GM12878 (cell line): Measurements from ENCODE around the gene NCAM1. TPM values are rescaled to one million over a fixed set of nuclear protein-coding genes. Genes with fewer than 3 reads are reported as not detected.

Experiments
- ATAC-seq: fragments of 200-7000 bp; cut with Tn5 transposase; 3 replicates; pipeline ENCODE4 v1.9.1; 2020; ENCODE audit warnings: mild to moderate bottlenecking, moderate library complexity
- BruUV-seq: library from RNA; stranded (reverse); fragments of 400-500 nt; replicated peaks from 2 replicates; lab custom pipeline; 2021; lab: Mats Ljungman, UMichigan
- CTCF ChIA-PET: fragments of 300-600 bp; sonication (Branson Sonifier 250); formaldehyde crosslinking; extraction: SDS; loops from one replicate; lab custom pipeline; 2021; ENCODE audit warnings: inconsistent platforms; lab: Yijun Ruan, JAX
- POLR2A ChIA-PET: fragments of 350-600 bp; formaldehyde crosslinking; extraction: SDS; loops from one replicate; lab custom pipeline; 2021; ENCODE audit warnings: inconsistent platforms; lab: Charles Lee
- RAD21 ChIA-PET: fragments of 300-600 bp; sonication (Branson Sonifier 250); formaldehyde crosslinking; loops from one replicate; lab custom pipeline; 2023; ENCODE audit warnings: antibody characterized with exemption; ENCODE audit not compliant: unreplicated experiment; lab: Charles Lee
- SMC1A ChIA-PET: fragments of 300-600 bp; sonication (Branson Sonifier 250); formaldehyde crosslinking; loops from one replicate; lab custom pipeline; 2023; ENCODE audit not compliant: unreplicated experiment, uncharacterized antibody; lab: Charles Lee
- DNase-seq: peaks from one replicate; pipeline ENCODE4 v3.0.0-alpha.2; 2011; ENCODE audit warnings: low read depth, low spot score
- FAIRE-seq: peaks from 3 replicates; lab custom pipeline; 2011; peaks lifted over from hg19 to GRCh38; lab: Jason Lieb, UNC
- H2AFZ ChIP-seq: 2 replicates; pipeline ENCODE4 v1.6.0; 2011; ENCODE audit warnings: low read depth, low read length, control low read depth; ENCODE audit not compliant: control insufficient read depth
- H3K27ac ChIP-seq: 2 replicates; pipeline ENCODE4 v1.5.1; 2011; ENCODE audit warnings: control low read depth; ENCODE audit not compliant: control insufficient read depth, insufficient read depth
- H3K27me3 ChIP-seq, 2 experiments: replicated peaks in 1 of 2; 2 replicates each; pipeline versions ENCODE4 v1.6.0 to v1.6.1; 2011; ENCODE audit warnings: low read length in 1 of 2; ENCODE audit not compliant: control insufficient read depth in 2 of 2, insufficient read depth in 2 of 2
- H3K36me3 ChIP-seq, 2 experiments: 2 replicates each; pipeline ENCODE4 v1.5.1; 2011; ENCODE audit warnings: low read length in 1 of 2; ENCODE audit not compliant: control insufficient read depth in 2 of 2, insufficient read depth in 2 of 2
- H3K4me1 ChIP-seq: 2 replicates; pipeline ENCODE4 v1.6.1; 2011; ENCODE audit warnings: mild to moderate bottlenecking, low read length, moderate library complexity, mixed read lengths; ENCODE audit not compliant: control insufficient read depth, insufficient read depth
- H3K4me2 ChIP-seq: 2 replicates; pipeline ENCODE4 v1.6.0; 2011; ENCODE audit warnings: control low read depth; ENCODE audit not compliant: control insufficient read depth, insufficient read depth
- H3K4me3 ChIP-seq: fragments of 200-600 bp; sonication (generic); 2 replicates; pipeline ENCODE4 v1.5.1; 2016
- H3K79me2 ChIP-seq: 2 replicates; pipeline ENCODE4 v1.6.0; 2011; ENCODE audit warnings: low read length; ENCODE audit not compliant: control insufficient read depth, insufficient read depth
- H3K9ac ChIP-seq: 2 replicates; pipeline ENCODE4 v1.8.0; 2011; ENCODE audit warnings: low read length, control low read depth, mixed read lengths; ENCODE audit not compliant: control insufficient read depth, insufficient read depth
- H3K9me3 ChIP-seq: replicated peaks from 3 replicates; pipeline ENCODE4 v1.5.1; 2011; ENCODE audit warnings: mild to moderate bottlenecking, low read length; ENCODE audit not compliant: control insufficient read depth, insufficient read depth
- H4K20me1 ChIP-seq: 2 replicates; pipeline ENCODE4 v1.6.0; 2011; ENCODE audit not compliant: control insufficient read depth, insufficient read depth
- ATF3 ChIP-seq: IDR thresholded peaks from 2 replicates; pipeline ENCODE4 v1.6.1; 2011; ENCODE audit warnings: low read depth, mild to moderate bottlenecking, low read length, moderate library complexity, borderline replicate concordance; ENCODE audit errors: extremely low read depth
- CBX3 ChIP-seq: fragments of 200-600 bp; sonication (generic); IDR thresholded peaks from 2 replicates; pipeline ENCODE4 v1.6.1; 2016; ENCODE audit warnings: low read depth, borderline replicate concordance
- EZH2 ChIP-seq: IDR thresholded peaks from 2 replicates; pipeline ENCODE4 v1.6.1; 2012; ENCODE audit warnings: low read depth, mild to moderate bottlenecking, control low read depth, inconsistent platforms, low read length, borderline replicate concordance; ENCODE audit not compliant: control insufficient read depth
- FOXK2 ChIP-seq: fragments of 450-650 bp; IDR thresholded peaks from 2 replicates; pipeline ENCODE4 v1.6.1; 2017; ENCODE audit warnings: mild to moderate bottlenecking, moderate library complexity
- IRF3 ChIP-seq: fragments of 450-650 bp; IDR thresholded peaks from 2 replicates; pipeline ENCODE4 v1.6.1; 2014; ENCODE audit warnings: mild to moderate bottlenecking
- IRF5 ChIP-seq: fragments of 450-650 bp; IDR thresholded peaks from 2 replicates; pipeline ENCODE4 v1.6.1; 2017; ENCODE audit warnings: borderline replicate concordance
- KAT2A ChIP-seq: conservative IDR thresholded peaks from 2 replicates; pipeline ENCODE4 v1.6.1; 2011; ENCODE audit warnings: low read depth, low read length; ENCODE audit not compliant: control insufficient read depth
- NKRF ChIP-seq: fragments of 450-650 bp; conservative IDR thresholded peaks from 2 replicates; pipeline ENCODE4 v1.6.1; 2017; ENCODE audit warnings: mild to moderate bottlenecking, moderate library complexity
- POLR2AphosphoS2 ChIP-seq: IDR thresholded peaks from 2 replicates; pipeline ENCODE4 v1.6.1; 2011; ENCODE audit warnings: low read depth, mild to moderate bottlenecking, low read length, improper control_type of control experiment, moderate library complexity
- RBBP5 ChIP-seq: fragments of 200-600 bp; sonication (generic); conservative IDR thresholded peaks from 2 replicates; pipeline ENCODE4 v1.6.1; 2016
- SMC3 ChIP-seq: IDR thresholded peaks from 2 replicates; pipeline ENCODE4 v1.6.1; 2011; ENCODE audit warnings: low read length, improper control_type of control experiment, borderline replicate concordance
- TARDBP ChIP-seq: IDR thresholded peaks from 2 replicates; pipeline ENCODE4 v1.6.1; 2016; ENCODE audit warnings: borderline replicate concordance
- ZSCAN29 ChIP-seq: fragments of 450-650 bp; IDR thresholded peaks from 2 replicates; pipeline ENCODE4 v1.6.1; 2017; ENCODE audit warnings: mild to moderate bottlenecking, moderate library complexity
- WGBS: methylation state at CpG from one replicate; pipeline ENCODE4 v1.1.6; 2016; ENCODE audit warnings: low lambda C conversion rate; ENCODE audit not compliant: insufficient replicate concordance, insufficient coverage; ENCODE audit errors: missing lambda C conversion rate; 5-methylcytosine and 5-hydroxymethylcytosine counted together
- in situ Hi-C: fragments of 300-500 bp; cut with MboI; formaldehyde crosslinking; loops from 9 replicates; pipeline ENCODE4 v1.14.3; 2018; ENCODE audit warnings: mixed read lengths
- intact Hi-C: fragments of 100-400 bp; cut with micrococcal nuclease; formaldehyde crosslinking; loops from one replicate; pipeline ENCODE4 v1.14.2; 2022; ENCODE audit not compliant: unreplicated experiment
- polyA plus RNA-seq, 11 experiments: library from polyadenylated mRNA; depleted of rRNA in 4 of 11; unstranded in 6 of 11; stranded (reverse) in 5 of 11; fragments of >200 nt; fragmentation: Nextera tagmentation in 4 of 11; fragmentation: Illumina TruSeq in 1 of 11; extraction: Ambion mirVana in 4 of 11; extraction: Trizol in 1 of 11; gene quantifications; 1 replicate in 1 of 11; 2 replicates in 10 of 11; pipeline versions ENCODE4 v1.2.1 to v1.2.3, GENCODE V29; 2011 to 2016; ENCODE audit warnings: inconsistent platforms in 2 of 11, missing spikeins in 2 of 11, low read depth in 1 of 11
- total RNA-seq, 4 experiments: library from RNA; depleted of rRNA in 3 of 4; stranded (reverse); fragments of >200 nt in 3 of 4; fragmentation: Illumina TruSeq in 1 of 4; extraction: Trizol in 1 of 4; gene quantifications; 2 replicates each; pipeline versions ENCODE4 v1.2.1 to v1.2.3, GENCODE V29; 2013 to 2021

Gene NCAM1
- total and polyA plus RNA-seq, 10 of the 15 experiments (the other 5 are each of a cell fraction or from before 2014, with no cell fraction given), result 0.10 to 0.23 (median 0.11) TPM; not detected in 7

- POLR2A ChIA-PET, result no interaction called here
Observed at GRCh38 chr11:113260096-113260425, 298.8 kb downstream of the NCAM1 start.

GRCh38 chr11:113260541-113260940, 299.3 kb downstream of the NCAM1 start:
- Histone ChIP-seq H2AFZ (no peak overlapping the region), H3K27me3 (peaks cover 2 to 5% of the 10 kb centered on the region in 2 experiments; a peak in 3 of 4 replicates), H3K79me2 (no peaks in the 10 kb centered on the region), H3K36me3 (no peaks in the 10 kb centered on the region), H3K9ac (no peak overlapping the region), H3K4me1 (no peaks in the 10 kb centered on the region), H3K9me3 (no peaks in the 10 kb centered on the region), H3K27ac (no peak overlapping the region), H4K20me1 (no peaks in the 10 kb centered on the region), H3K4me3 (no peak overlapping the region), H3K4me2 (no peak overlapping the region)
- RAD21 ChIA-PET, result no interaction called here
- intact Hi-C loops (no loop called here), in situ Hi-C loops (no loop called here)
- no TSS peak for BruUV-seq
- CTCF ChIA-PET, result no interaction called here
- DNase-seq (no peak), FAIRE-seq (no peak), ATAC-seq (no peak)
- SMC1A ChIA-PET, result no interaction called here
- whole genome bisulfite sequencing, result 0% methylated on average over 1 of the region's 1 CpG
- POLR2A ChIA-PET, result no interaction called here
- no peak for TF ChIP-seq NKRF
- TF ChIP-seq CBX3, result no peak
- no peak for TF ChIP-seq IRF5
- no peak for TF ChIP-seq RBBP5
- TF ChIP-seq POLR2AphosphoS2, result no peak
- TF ChIP-seq TARDBP, result no peak
- TF ChIP-seq ZSCAN29, result no peak
- no peak for TF ChIP-seq IRF3
- TF ChIP-seq FOXK2, result no peak
- TF ChIP-seq EZH2, result no peak
- no peak for TF ChIP-seq KAT2A
- no peak for TF ChIP-seq SMC3

More at GRCh38 chr11:113260096-113260425, 298.8 kb downstream of the NCAM1 start:
- Histone ChIP-seq H3K9me3 (no peaks in the 10 kb centered on the region), H3K27ac (no peak overlapping the region), H2AFZ (no peak overlapping the region), H3K4me1 (no peaks in the 10 kb centered on the region), H3K79me2 (no peaks in the 10 kb centered on the region), H3K9ac (no peak overlapping the region), H3K27me3 (peaks cover 2 to 3% of the 10 kb centered on the region in 2 experiments; a peak in 2 of 4 replicates), H3K36me3 (no peaks in the 10 kb centered on the region), H3K4me3 (no peak overlapping the region), H4K20me1 (no peaks in the 10 kb centered on the region), H3K4me2 (no peak overlapping the region)
- ChIA-PET RAD21 (no interaction called here), CTCF (no interaction called here), SMC1A (no interaction called here)
- DNase-seq (no peak), ATAC-seq (no peak)
- 47% methylated on average over 9 of the region's 9 CpGs for WGBS
- no TSS peak for BruUV-seq
- intact Hi-C loops, result no loop called here
- TF ChIP-seq ATF3, result no peak
- TF ChIP-seq, all 136 proteins: peak for 0
- no peak for FAIRE-seq
- in situ Hi-C loops, result no loop called here
